Panc1 (cell line): Measurements from ENCODE around the gene C15orf39.

Experiments used
- CTCF ChIP-seq: fragments of 450-650 bp; IDR thresholded peaks from 2 replicates; pipeline ENCODE4 v1.5.1; 2017; ENCODE audit warnings: mild to moderate bottlenecking
- POLR2AphosphoS5 ChIP-seq: IDR thresholded peaks from 2 replicates; pipeline ENCODE4 v1.6.1; 2012; ENCODE audit warnings: mild to moderate bottlenecking, low read depth, low read length, moderate library complexity

DNA sequence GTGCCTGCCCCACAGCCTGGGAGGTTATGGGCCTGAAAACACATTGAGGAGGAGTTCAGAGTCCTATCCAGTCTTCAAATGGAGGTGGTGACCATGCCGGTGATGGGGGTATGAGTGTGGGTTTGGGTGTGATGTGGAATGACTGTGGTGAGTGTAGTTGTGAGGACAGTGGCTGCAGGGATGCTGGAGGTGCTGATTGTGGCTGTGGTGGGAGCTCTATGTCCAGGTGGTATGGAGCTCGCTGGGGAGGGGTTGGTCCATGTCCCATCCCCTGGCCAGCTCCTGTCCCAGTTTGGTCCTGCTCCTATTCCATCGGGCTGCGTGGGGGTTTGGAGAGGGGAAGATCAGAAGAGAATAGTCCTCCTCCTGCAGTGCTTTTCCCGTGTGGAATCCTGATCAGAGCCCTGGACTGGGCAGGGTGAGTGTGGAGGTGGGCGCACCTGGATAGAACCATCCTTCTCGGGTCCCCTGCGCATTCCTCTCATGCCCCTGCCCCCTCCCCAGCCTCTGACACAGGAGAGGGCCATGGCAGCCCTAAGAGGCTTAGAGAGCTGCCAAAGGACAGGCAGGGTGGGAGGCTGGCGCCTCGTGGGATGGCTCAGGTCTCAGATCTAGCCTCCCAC, 33.5 kb downstream of the C15orf39 start:
- TF ChIP-seq CTCF (no peak), POLR2AphosphoS5 (no peak)
